ENCODE results near the gene CHI3L1. TPM values are rescaled to one million over a fixed set of nuclear protein-coding genes. Genes with fewer than 3 reads are reported as not detected.

The CHI3L1 gene
- total and polyA plus RNA-seq, 2 donors (not counting 1 experiment from before 2014, with no cell fraction given) = 0.15 TPM; not detected in 1

- Histone ChIP-seq H3K36me3 (replicated peaks in 1 of 2; ENCODE audit: control extremely low read depth in 1 of 2, control insufficient read depth in 1 of 2, extremely low read depth in 1 of 2, insufficient read depth in 2 of 2, low read length in 1 of 2) (no peaks in the 10 kb centered on the region), H3K27me3 (replicated peaks in 1 of 4; ENCODE audit: control extremely low read depth in 1 of 4, control insufficient read depth in 3 of 4, insufficient read depth in 4 of 4, low read length in 3 of 4) (peaks cover 0 to 20% (median 0%) of the 10 kb centered on the region in 4 experiments), H3K9me3 (ENCODE audit: control extremely low read depth in 1 of 3, control insufficient read depth in 2 of 3, insufficient read depth in 1 of 3, low read length in 2 of 3) (no peaks in the 10 kb centered on the region), H3K4me3 (ENCODE audit: control extremely low read depth in 1 of 5, extremely low read depth in 1 of 5, insufficient read depth in 1 of 5, low read depth in 2 of 5, low read length in 4 of 5) (no peak overlapping the region), H4K20me1 (ENCODE audit: control insufficient read depth, insufficient read depth, low read length, poor library complexity, severe bottlenecking) (no peaks in the 10 kb centered on the region), H3K9ac (ENCODE audit: low read length) (no peak overlapping the region), H3K79me2 (ENCODE audit: control insufficient read depth, insufficient read depth, low read length) (no peaks in the 10 kb centered on the region), H3K4me2 (replicated peaks; ENCODE audit: low read depth, low read length, poor library complexity, severe bottlenecking) (no peak overlapping the region), H2AFZ (ENCODE audit: insufficient read depth, low read depth, low read length, poor library complexity, severe bottlenecking) (no peak overlapping the region), H3K27ac (ENCODE audit: low read length in 2 of 2) (no peak overlapping the region), H3K4me1 (ENCODE audit: control insufficient read depth in 2 of 2, insufficient read depth in 2 of 2, low read length in 2 of 2) (no peaks in the 10 kb centered on the region)
- 82% methylated on average over 7 of the region's 7 CpGs for WGBS (ENCODE audit: insufficient coverage)
- ChIA-PET POLR2A (no interaction called here), CTCF (interaction anchor here (0.6 to 9.5 kb wide), 12 partner anchors 8 to 874 kb away, joined by 3 to 135 read pairs (median 4); no protein-coding TSS in a partner anchor)
- TF ChIP-seq EZH2 (IDR thresholded peaks at IDR 0.05; ENCODE audit: borderline replicate concordance, insufficient read depth, low read depth, low read length, poor library complexity, severe bottlenecking) = no peak
- no peak overlapping the region for H3K27ac Mint-ChIP-seq
- H3K9me3 Mint-ChIP-seq (ENCODE audit: insufficient read depth) = no peaks in the 10 kb centered on the region
- H3K4me1 Mint-ChIP-seq = no peaks in the 10 kb centered on the region
- DNase-seq (no peak), ATAC-seq (ENCODE audit: low read depth) (no peak)
- peaks cover 9% of the 10 kb centered on the region for H3K27me3 Mint-ChIP-seq
- intact Hi-C loops (cut with micrococcal nuclease) = loop anchor here (5.0 kb wide), 1 partner anchor 98 kb away; no protein-coding TSS in a partner anchor
- H3K4me3 Mint-ChIP-seq = no peak overlapping the region
These were observed 28.4 kb upstream of the CHI3L1 start for GRCh38 chr1:203214871-203215270.

- no peak for DNase-seq
- CTCF ChIA-PET = interaction anchor here (9.5 kb wide), 1 partner anchor 172 kb away, joined by 135 read pairs; no protein-coding TSS in a partner anchor
These were observed 26.6 kb upstream of the CHI3L1 start for GRCh38 chr1:203213126-203213525.

More at GRCh38 chr1:203213126-203213525, 26.6 kb upstream of the CHI3L1 start:
- H3K27ac Mint-ChIP-seq = no peak overlapping the region
- Histone ChIP-seq H3K4me1 (ENCODE audit: control insufficient read depth in 2 of 2, insufficient read depth in 2 of 2, low read length in 2 of 2) (no peaks in the 10 kb centered on the region), H3K4me3 (ENCODE audit: control extremely low read depth in 1 of 5, extremely low read depth in 1 of 5, insufficient read depth in 1 of 5, low read depth in 2 of 5, low read length in 4 of 5) (no peak overlapping the region), H3K79me2 (ENCODE audit: control insufficient read depth, insufficient read depth, low read length) (no peaks in the 10 kb centered on the region), H3K27me3 (replicated peaks in 1 of 4; ENCODE audit: control extremely low read depth in 1 of 4, control insufficient read depth in 3 of 4, insufficient read depth in 4 of 4, low read length in 3 of 4) (peaks cover 0 to 20% (median 0%) of the 10 kb centered on the region in 4 experiments), H3K4me2 (replicated peaks; ENCODE audit: low read depth, low read length, poor library complexity, severe bottlenecking) (no peak overlapping the region), H2AFZ (ENCODE audit: insufficient read depth, low read depth, low read length, poor library complexity, severe bottlenecking) (no peak overlapping the region), H3K27ac (ENCODE audit: low read length in 2 of 2) (no peak overlapping the region), H3K9me3 (ENCODE audit: control extremely low read depth in 1 of 3, control insufficient read depth in 2 of 3, insufficient read depth in 1 of 3, low read length in 2 of 3) (no peaks in the 10 kb centered on the region), H4K20me1 (ENCODE audit: control insufficient read depth, insufficient read depth, low read length, poor library complexity, severe bottlenecking) (no peaks in the 10 kb centered on the region), H3K36me3 (replicated peaks in 1 of 2; ENCODE audit: control extremely low read depth in 1 of 2, control insufficient read depth in 1 of 2, extremely low read depth in 1 of 2, insufficient read depth in 2 of 2, low read length in 1 of 2) (no peaks in the 10 kb centered on the region), H3K9ac (ENCODE audit: low read length) (no peak overlapping the region)
- intact Hi-C loops (cut with micrococcal nuclease) = no loop called here
- POLR2A ChIA-PET = no interaction called here
- no peak overlapping the region for H3K4me3 Mint-ChIP-seq
- peaks cover 9% of the 10 kb centered on the region for H3K27me3 Mint-ChIP-seq
- no peak for ATAC-seq (ENCODE audit: low read depth)
- TF ChIP-seq CTCF (IDR thresholded peaks at IDR 0.05) (no peak), EZH2 (IDR thresholded peaks at IDR 0.05; ENCODE audit: borderline replicate concordance, insufficient read depth, low read depth, low read length, poor library complexity, severe bottlenecking) (no peak)
- 95% methylated on average over 6 of the region's 6 CpGs for WGBS (ENCODE audit: insufficient coverage)
- no peaks in the 10 kb centered on the region for H3K9me3 Mint-ChIP-seq (ENCODE audit: insufficient read depth)
- H3K4me1 Mint-ChIP-seq = no peaks in the 10 kb centered on the region

Data from B cell (primary cell).